GM21367 (cell line): ENCODE measurements around the gene CCZ1.
"Not testable (repeated sequence)": the region's sequence is repeated elsewhere in the genome, so short reads cannot be mapped to it uniquely, and the experiment has no call there.

Experiments used
- ATAC-seq: cut with Tn5 transposase; IDR thresholded peaks from one replicate; pipeline ENCODE4 v1.9.1; 2021; ENCODE audit not compliant: unreplicated experiment

Gene CCZ1

DNA sequence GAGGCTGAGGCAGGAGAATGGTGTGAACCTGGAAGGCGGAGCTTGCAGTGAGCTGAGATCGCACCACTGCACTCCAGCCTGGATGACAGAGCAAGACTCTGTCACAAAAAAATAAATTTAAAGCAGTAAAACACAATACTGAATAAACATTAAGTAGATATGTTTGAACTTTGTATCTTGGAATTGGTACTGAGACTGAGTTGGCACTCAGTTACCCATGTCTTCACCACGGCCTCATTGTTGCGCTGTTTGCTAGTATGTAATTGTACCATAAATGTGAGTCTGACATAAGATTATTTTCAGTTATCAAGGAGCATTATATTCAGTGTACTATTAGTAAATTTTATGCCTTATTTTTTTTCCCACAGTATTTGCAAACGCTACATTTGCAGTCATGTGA lies 6.2 kb downstream of the CCZ1 start:
- ATAC-seq: not testable (repeated sequence)

DNA sequence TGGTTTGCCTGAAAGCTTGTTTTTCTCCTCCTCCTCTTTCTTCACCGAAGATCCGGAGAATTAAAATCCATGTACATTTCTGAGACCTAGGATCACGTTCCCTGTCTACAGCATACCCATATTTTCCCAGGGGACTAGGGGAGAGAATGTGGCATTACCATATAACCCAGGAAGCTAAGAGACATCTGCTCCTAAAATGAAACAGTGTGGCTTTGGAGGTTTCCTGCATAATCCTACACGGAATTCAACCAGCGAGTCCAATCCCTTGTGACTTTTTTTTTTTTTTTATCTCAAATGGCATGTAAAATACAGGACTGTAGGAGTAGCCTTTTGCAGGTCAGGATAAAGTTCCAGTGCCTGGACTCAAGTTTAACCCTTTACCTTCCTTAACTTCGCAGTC lies 10.3 kb downstream of the CCZ1 start:
- not testable (repeated sequence) for ATAC-seq

DNA sequence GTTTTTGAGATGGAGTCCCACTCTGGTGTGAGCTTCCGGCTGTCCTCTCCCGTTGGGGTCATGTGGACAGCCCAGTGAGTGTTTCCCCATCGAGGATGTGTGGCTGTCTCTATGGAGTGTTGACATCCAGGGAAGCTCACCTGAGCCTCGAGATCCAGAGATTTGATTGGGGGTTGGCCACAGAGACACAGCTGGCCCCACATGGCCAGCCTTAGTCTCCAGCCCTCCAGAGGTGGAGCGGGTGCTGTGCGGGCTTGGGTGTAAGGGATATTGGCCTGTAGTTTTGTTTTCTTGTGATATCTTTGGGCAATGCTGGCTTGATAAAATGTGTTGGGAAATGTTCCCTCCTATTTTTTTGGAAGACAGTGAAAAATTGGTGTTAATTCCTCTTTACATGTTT lies 18.0 kb downstream of the CCZ1 start:
- not testable (repeated sequence) for ATAC-seq

DNA sequence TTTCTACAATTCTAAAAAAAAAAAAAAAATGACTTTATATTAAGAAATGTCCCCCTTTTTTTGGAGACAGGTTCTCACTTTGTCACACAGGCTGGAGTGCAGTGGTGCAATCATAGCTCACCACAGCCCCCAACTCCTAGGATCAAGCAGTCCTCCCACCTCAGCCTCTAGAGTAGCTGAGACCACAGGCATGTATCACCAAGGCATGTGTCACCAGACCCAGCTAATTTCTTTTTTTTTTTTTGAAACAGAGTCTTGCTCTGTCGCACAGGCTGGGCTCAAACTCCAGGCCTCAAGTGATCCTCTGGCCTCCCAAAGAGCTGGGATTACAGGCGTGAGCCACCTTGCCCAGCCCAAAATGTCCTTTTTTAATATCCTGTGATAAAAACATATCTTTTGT lies 25.6 kb downstream of the CCZ1 start:
- ATAC-seq: not testable (repeated sequence)

DNA sequence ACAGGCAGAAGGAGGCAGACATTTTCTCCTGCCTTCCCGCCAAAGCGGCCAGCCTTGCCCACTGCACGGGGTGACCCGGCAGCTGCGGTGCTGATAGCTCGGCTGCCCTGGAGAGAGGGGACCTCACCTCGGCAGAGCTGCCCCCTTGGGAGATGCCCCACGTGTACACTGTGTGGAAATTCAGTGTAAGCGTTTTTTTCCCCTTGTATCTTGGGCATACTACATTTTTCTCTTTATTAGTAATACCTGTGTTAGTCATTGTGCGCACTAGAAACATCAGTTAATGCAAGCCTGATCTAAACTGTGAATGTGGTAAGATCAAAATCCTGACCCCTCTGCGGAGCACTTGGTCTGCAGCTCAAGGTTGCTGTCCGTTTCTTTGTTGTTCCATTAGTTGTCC lies 26.1 kb downstream of the CCZ1 start:
- not testable (repeated sequence) for ATAC-seq

DNA sequence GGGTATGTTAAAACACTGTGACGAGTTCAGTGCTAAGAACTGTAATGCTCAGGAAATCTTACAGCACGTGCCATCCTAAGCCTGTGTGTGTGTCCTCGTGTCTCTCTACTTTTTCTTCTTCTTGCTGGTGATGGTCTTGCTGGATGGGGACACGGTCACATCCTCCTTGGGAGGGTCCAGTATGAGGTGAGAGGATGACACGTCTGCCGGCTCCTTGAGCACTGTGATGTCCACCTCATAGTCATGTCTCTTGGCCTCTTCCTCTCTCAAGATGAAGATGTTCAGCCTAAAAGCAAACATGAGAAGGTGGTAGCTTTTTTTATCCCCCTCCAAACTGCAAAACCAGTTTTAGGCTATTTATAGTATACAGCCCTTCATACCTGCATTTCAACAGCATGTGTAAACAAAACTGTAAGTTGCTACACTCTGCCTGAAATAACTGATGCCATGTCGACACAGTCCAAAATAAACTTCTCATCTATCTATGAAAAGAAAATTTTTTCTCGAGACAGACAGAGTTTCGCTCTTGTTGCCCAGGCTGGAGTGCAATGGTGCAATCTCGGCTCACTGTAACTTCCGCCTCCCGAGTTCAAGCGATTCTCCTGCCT lies 27.8 kb downstream of the CCZ1 start:
- not testable (repeated sequence) for ATAC-seq

DNA sequence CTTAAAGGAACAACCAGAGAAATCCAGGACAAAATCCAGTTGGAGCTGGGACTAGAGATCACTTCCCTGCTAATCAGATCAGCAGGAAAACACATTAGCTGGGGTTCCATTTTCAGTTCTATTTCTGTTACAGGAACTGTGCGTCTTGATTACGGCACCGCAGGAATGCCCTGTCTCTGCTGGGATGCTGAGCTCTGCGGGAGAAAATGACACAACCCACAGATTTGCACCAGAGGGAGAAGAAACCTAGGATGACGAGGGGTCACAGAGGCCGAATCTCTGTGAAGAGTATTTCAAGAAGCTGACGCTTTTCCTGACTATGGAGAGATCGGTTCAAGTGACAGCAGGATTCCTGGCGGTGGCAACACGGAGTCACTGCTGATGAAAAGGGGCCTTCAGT lies 31.8 kb downstream of the CCZ1 start:
- ATAC-seq: not testable (repeated sequence)

DNA sequence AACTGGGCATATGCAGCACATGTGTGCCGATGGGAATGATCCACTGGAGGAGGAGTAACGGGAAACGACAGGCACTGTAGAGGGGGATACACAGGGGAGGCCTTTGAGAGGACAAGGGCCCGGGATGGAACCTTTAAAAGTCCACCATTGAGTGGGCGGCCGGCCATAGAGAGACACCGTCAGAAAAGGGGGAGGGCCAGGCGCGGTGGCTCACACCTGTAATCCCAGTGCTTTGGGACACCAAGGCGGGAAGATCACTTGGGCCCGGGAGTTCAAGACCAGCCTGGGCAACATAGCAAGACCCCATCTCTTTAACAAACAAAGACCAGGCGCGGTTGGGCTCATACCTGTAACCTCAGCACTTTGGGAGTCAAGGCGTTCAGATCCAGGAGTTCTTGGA lies 32.7 kb downstream of the CCZ1 start:
- not testable (repeated sequence) for ATAC-seq

DNA sequence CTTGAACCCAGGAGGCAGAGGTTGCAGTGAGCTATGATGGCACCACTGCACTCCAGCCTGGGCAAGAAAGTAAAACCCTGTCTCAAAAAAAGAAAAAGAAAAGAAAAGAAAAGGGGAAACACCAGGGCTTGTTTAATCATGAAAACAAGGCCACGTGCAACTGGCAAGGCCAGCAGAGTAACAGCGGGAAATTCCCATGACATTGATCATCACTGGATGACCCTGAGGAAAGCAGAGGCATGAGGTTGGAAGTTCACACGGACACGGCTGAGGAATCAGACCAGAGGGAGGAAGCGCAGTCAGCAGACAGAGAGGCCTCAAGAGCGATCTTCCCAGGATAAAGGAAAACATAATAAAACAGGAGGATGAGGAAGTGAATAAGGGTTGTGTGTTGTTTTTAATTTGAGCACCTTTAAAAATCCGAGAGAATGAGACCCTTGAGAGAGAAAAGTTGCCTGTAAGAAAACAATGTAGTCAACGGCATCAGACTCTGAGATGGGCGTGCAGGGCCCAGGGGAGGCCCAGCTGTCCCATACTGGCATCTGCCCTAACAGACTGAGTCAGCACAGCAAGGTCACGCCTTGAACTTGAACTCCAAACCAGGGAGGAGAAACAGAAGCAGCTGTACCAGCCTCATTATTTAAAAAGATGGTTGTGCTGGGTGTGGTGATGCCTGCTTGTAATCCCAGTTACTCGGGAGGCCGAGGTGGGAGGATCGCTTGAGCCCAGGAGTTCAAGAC lies 33.5 kb downstream of the CCZ1 start:
- not testable (repeated sequence) for ATAC-seq

DNA sequence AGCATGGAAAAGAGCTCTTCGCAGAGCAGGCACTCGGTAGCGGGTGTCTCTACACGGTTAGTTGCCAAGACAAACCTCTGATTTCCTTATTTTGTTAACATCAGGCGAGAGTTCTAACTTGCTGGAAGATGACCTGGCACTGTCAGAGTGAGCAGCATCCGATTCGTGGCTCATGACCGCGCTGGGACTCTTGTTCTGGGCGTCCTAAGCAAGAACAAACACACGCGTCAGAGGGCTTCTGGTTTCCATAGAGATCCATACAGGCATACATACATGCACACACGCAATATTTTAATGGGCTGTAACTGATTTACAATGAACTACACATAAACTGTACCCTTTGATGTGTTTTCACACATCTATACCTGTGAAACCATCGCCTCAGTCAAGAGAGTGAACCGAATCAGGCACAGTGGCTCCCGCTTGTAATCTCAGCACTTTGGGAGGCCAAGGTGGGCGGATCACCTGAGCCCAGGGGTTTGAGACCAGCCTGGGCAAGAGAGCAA lies 36.5 kb downstream of the CCZ1 start:
- ATAC-seq: not testable (repeated sequence)

DNA sequence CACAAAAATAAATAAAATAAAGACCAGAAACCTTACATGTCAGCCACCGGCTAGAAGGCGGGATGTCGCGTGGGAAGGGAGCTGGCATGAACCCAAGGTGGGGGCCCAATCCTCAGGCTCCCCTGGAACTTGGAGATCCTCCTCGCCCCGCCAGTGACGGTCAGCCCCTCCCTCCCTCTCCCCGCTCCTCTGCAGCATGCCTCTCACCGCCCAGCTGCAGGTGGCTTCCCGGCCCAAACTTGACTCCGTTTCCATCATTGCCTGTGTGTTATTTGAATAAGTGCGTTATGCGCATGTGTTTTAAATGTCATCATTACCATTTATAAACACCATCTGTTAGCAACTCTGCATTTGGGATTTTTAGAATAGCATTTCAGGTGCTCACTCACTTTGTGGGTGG lies 64.7 kb downstream of the CCZ1 start:
- ATAC-seq: not testable (repeated sequence)

DNA sequence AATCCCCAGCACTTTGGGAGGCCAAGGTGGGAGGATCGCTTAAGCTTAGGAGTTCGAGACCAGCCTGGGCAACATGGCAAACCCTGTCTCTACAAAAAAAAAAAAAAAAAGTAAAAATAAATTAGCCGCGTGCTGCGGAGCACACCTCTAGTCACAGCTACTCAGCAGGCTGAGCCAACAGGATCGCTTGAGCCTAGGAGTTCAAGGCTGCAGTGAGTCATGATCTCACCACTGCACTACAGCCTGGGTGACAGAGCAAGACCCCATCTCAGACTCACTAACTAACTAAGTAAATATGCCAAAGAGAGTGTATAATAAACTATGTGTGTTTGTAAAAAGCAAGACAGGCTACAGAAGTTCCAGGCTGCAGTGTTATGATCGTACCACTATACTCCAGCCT lies 65.3 kb downstream of the CCZ1 start:
- not testable (repeated sequence) for ATAC-seq

DNA sequence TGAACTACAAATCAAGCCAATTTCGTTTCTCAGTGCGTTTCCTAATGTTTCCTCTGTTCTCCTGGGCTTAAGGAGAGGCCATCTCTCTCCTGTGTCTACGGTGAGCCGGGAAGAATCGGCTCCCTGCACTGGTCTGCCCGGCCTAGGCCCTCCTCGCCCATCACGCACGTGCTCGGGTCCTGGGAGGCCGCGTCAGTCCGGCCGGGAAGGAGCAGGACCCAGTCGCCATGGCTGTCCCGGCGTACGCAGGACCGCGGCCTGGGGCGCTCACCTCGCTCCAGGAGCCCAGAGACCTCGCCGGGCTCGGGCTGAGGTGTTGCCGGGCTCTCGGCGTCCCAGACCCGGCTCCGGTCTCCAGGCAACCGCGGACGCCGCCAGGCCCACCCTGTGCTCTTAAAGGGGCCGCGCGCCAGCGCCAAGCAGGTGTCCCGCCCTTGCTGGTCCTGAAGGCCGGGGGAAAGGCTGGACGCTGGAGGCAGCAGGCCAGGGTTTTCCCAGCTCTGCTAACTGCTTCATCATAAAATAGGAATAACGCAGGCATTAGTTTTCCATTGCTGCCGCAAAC lies 71.9 kb downstream of the CCZ1 start, which contains the start of gene RSPH10B:
RSPH10B (minus strand) TSS at position 343 of the 565 bp plus-strand sequence. CDS start 3,573 bp downstream, outside the sequence.
- not testable (repeated sequence) for ATAC-seq

DNA sequence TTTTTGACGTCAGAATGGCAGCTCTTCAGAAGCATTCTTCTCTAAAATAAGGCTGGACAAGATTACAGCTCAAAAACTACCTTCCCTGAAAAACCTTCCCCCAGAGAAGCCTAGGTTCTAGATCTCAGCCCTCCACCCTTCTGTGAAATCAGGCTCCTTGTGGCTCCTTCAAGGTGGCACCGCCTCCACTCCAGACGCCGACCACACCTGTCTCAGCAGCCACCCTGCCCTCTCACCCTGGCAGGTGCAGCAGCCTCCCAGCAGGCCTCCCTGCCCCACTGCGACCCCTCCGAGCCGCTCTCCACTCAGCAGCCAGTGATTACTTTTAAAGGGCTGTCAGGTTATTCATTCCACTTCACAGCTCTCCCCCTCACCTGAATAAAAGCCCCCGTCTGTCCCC lies 75.0 kb downstream of the CCZ1 start:
- ATAC-seq: not testable (repeated sequence)
